GM12878 (cell line): ENCODE measurements around the gene TBCB. TPM values are rescaled to one million over a fixed set of nuclear protein-coding genes. Genes with fewer than 3 reads are reported as not detected.

Experiments
- ATAC-seq: fragments of 200-7000 bp; cut with Tn5 transposase; 3 replicates; pipeline ENCODE4 v1.9.1; 2020; ENCODE audit warnings: mild to moderate bottlenecking, moderate library complexity
- BruUV-seq: library from RNA; stranded (reverse); fragments of 400-500 nt; replicated peaks from 2 replicates; lab custom pipeline; 2021; lab: Mats Ljungman, UMichigan
- CTCF ChIA-PET: fragments of 300-600 bp; sonication (Branson Sonifier 250); formaldehyde crosslinking; extraction: SDS; loops from one replicate; lab custom pipeline; 2021; ENCODE audit warnings: inconsistent platforms; lab: Yijun Ruan, JAX
- POLR2A ChIA-PET: fragments of 350-600 bp; formaldehyde crosslinking; extraction: SDS; loops from one replicate; lab custom pipeline; 2021; ENCODE audit warnings: inconsistent platforms; lab: Charles Lee
- RAD21 ChIA-PET: fragments of 300-600 bp; sonication (Branson Sonifier 250); formaldehyde crosslinking; loops from one replicate; lab custom pipeline; 2023; ENCODE audit warnings: antibody characterized with exemption; ENCODE audit not compliant: unreplicated experiment; lab: Charles Lee
- SMC1A ChIA-PET: fragments of 300-600 bp; sonication (Branson Sonifier 250); formaldehyde crosslinking; loops from one replicate; lab custom pipeline; 2023; ENCODE audit not compliant: unreplicated experiment, uncharacterized antibody; lab: Charles Lee
- DNase-seq: peaks from one replicate; pipeline ENCODE4 v3.0.0-alpha.2; 2011; ENCODE audit warnings: low read depth, low spot score
- FAIRE-seq: peaks from 3 replicates; lab custom pipeline; 2011; peaks lifted over from hg19 to GRCh38; lab: Jason Lieb, UNC
- H2AFZ ChIP-seq: 2 replicates; pipeline ENCODE4 v1.6.0; 2011; ENCODE audit warnings: low read depth, low read length, control low read depth; ENCODE audit not compliant: control insufficient read depth
- H3K27ac ChIP-seq: 2 replicates; pipeline ENCODE4 v1.5.1; 2011; ENCODE audit warnings: control low read depth; ENCODE audit not compliant: control insufficient read depth, insufficient read depth
- H3K27me3 ChIP-seq, 2 experiments: replicated peaks in 1 of 2; 2 replicates each; pipeline versions ENCODE4 v1.6.0 to v1.6.1; 2011; ENCODE audit warnings: low read length in 1 of 2; ENCODE audit not compliant: control insufficient read depth in 2 of 2, insufficient read depth in 2 of 2
- H3K36me3 ChIP-seq, 2 experiments: 2 replicates each; pipeline ENCODE4 v1.5.1; 2011; ENCODE audit warnings: low read length in 1 of 2; ENCODE audit not compliant: control insufficient read depth in 2 of 2, insufficient read depth in 2 of 2
- H3K4me1 ChIP-seq: 2 replicates; pipeline ENCODE4 v1.6.1; 2011; ENCODE audit warnings: mild to moderate bottlenecking, low read length, moderate library complexity, mixed read lengths; ENCODE audit not compliant: control insufficient read depth, insufficient read depth
- H3K4me2 ChIP-seq: 2 replicates; pipeline ENCODE4 v1.6.0; 2011; ENCODE audit warnings: control low read depth; ENCODE audit not compliant: control insufficient read depth, insufficient read depth
- H3K4me3 ChIP-seq: fragments of 200-600 bp; sonication (generic); 2 replicates; pipeline ENCODE4 v1.5.1; 2016
- H3K79me2 ChIP-seq: 2 replicates; pipeline ENCODE4 v1.6.0; 2011; ENCODE audit warnings: low read length; ENCODE audit not compliant: control insufficient read depth, insufficient read depth
- H3K9ac ChIP-seq: 2 replicates; pipeline ENCODE4 v1.8.0; 2011; ENCODE audit warnings: low read length, control low read depth, mixed read lengths; ENCODE audit not compliant: control insufficient read depth, insufficient read depth
- H3K9me3 ChIP-seq: replicated peaks from 3 replicates; pipeline ENCODE4 v1.5.1; 2011; ENCODE audit warnings: mild to moderate bottlenecking, low read length; ENCODE audit not compliant: control insufficient read depth, insufficient read depth
- H4K20me1 ChIP-seq: 2 replicates; pipeline ENCODE4 v1.6.0; 2011; ENCODE audit not compliant: control insufficient read depth, insufficient read depth
- CBX5 ChIP-seq: sonication (generic); IDR thresholded peaks from 2 replicates; pipeline ENCODE4 v1.6.1; 2016; ENCODE audit warnings: low read depth, moderate library complexity, mild to moderate bottlenecking, inconsistent platforms
- CREB1 ChIP-seq: IDR thresholded peaks from 2 replicates; pipeline ENCODE4 v1.6.1; 2012; ENCODE audit warnings: low read depth, mild to moderate bottlenecking, inconsistent platforms
- E4F1 ChIP-seq: fragments of 450-650 bp; IDR thresholded peaks from 2 replicates; pipeline ENCODE4 v1.6.1; 2018; ENCODE audit warnings: borderline replicate concordance, mild to moderate bottlenecking; ENCODE audit not compliant: partially characterized antibody
- EED ChIP-seq: sonication (generic); IDR thresholded peaks from 2 replicates; pipeline ENCODE4 v1.6.1; 2016; ENCODE audit warnings: antibody characterized with exemption, low read depth
- ESRRA ChIP-seq: IDR thresholded peaks from 2 replicates; pipeline ENCODE4 v1.6.1; 2012; ENCODE audit warnings: mild to moderate bottlenecking, low read length, improper control_type of control experiment
- EZH2 ChIP-seq: IDR thresholded peaks from 2 replicates; pipeline ENCODE4 v1.6.1; 2012; ENCODE audit warnings: low read depth, mild to moderate bottlenecking, control low read depth, inconsistent platforms, low read length, borderline replicate concordance; ENCODE audit not compliant: control insufficient read depth
- MAX ChIP-seq: IDR thresholded peaks from 2 replicates; pipeline ENCODE4 v1.6.1; 2012; ENCODE audit warnings: low read depth, low read length, improper control_type of control experiment
- MEF2A ChIP-seq: IDR thresholded peaks from 2 replicates; pipeline ENCODE4 v1.6.1; 2011; ENCODE audit warnings: low read depth, mild to moderate bottlenecking, low read length, moderate library complexity; ENCODE audit not compliant: insufficient read depth
- MTA3 ChIP-seq: IDR thresholded peaks from 2 replicates; pipeline ENCODE4 v1.6.1; 2012; ENCODE audit warnings: low read length, inconsistent platforms, borderline replicate concordance
- MYB ChIP-seq: fragments of 150-350 bp; IDR thresholded peaks from 2 replicates; pipeline ENCODE4 v1.6.1; 2014; ENCODE audit warnings: mild to moderate bottlenecking, low read depth, low read length, borderline replicate concordance
- PAX8 ChIP-seq: fragments of 450-650 bp; IDR thresholded peaks from 2 replicates; pipeline ENCODE4 v1.6.1; 2017; ENCODE audit warnings: mild to moderate bottlenecking, moderate library complexity
- SIN3A ChIP-seq: IDR thresholded peaks from 2 replicates; pipeline ENCODE4 v1.6.1; 2012; ENCODE audit warnings: low read depth, low read length, improper control_type of control experiment
- SUZ12 ChIP-seq: fragments of 200-600 bp; sonication (generic); IDR thresholded peaks from one replicate; pipeline ENCODE4 v1.6.1; 2018; ENCODE audit warnings: antibody characterized with exemption, mild to moderate bottlenecking; ENCODE audit not compliant: unreplicated experiment
- TBL1XR1 ChIP-seq: IDR thresholded peaks from 2 replicates; pipeline ENCODE4 v1.6.1; 2012; ENCODE audit warnings: low read depth, low read length, improper control_type of control experiment
- TCF12 ChIP-seq: IDR thresholded peaks from 2 replicates; pipeline ENCODE4 v1.6.1; 2011; ENCODE audit warnings: low read depth, mild to moderate bottlenecking, low read length
- TCF3 ChIP-seq: IDR thresholded peaks from 2 replicates; pipeline ENCODE4 v1.6.1; 2012; ENCODE audit warnings: low read depth, mild to moderate bottlenecking, low read length, borderline replicate concordance; ENCODE audit not compliant: insufficient read depth
- WGBS: methylation state at CpG from one replicate; pipeline ENCODE4 v1.1.6; 2016; ENCODE audit warnings: low lambda C conversion rate; ENCODE audit not compliant: insufficient replicate concordance, insufficient coverage; ENCODE audit errors: missing lambda C conversion rate; 5-methylcytosine and 5-hydroxymethylcytosine counted together
- in situ Hi-C: fragments of 300-500 bp; cut with MboI; formaldehyde crosslinking; loops from 9 replicates; pipeline ENCODE4 v1.14.3; 2018; ENCODE audit warnings: mixed read lengths
- intact Hi-C: fragments of 100-400 bp; cut with micrococcal nuclease; formaldehyde crosslinking; loops from one replicate; pipeline ENCODE4 v1.14.2; 2022; ENCODE audit not compliant: unreplicated experiment
- polyA plus RNA-seq, 11 experiments: library from polyadenylated mRNA; depleted of rRNA in 4 of 11; unstranded in 6 of 11; stranded (reverse) in 5 of 11; fragments of >200 nt; fragmentation: Nextera tagmentation in 4 of 11; fragmentation: Illumina TruSeq in 1 of 11; extraction: Ambion mirVana in 4 of 11; extraction: Trizol in 1 of 11; gene quantifications; 1 replicate in 1 of 11; 2 replicates in 10 of 11; pipeline versions ENCODE4 v1.2.1 to v1.2.3, GENCODE V29; 2011 to 2016; ENCODE audit warnings: inconsistent platforms in 2 of 11, missing spikeins in 2 of 11, low read depth in 1 of 11
- total RNA-seq, 4 experiments: library from RNA; depleted of rRNA in 3 of 4; stranded (reverse); fragments of >200 nt in 3 of 4; fragmentation: Illumina TruSeq in 1 of 4; extraction: Trizol in 1 of 4; gene quantifications; 2 replicates each; pipeline versions ENCODE4 v1.2.1 to v1.2.3, GENCODE V29; 2013 to 2021
- TF ChIP-seq, protein P1 (sequence below): fragments of 450-650 bp; IDR thresholded peaks from 2 replicates; pipeline ENCODE4 v1.6.1; 2017; ENCODE audit warnings: antibody characterized with exemption, mild to moderate bottlenecking, moderate library complexity
- TF ChIP-seq, protein P2 (sequence below): IDR thresholded peaks from 2 replicates; pipeline ENCODE4 v1.6.1; 2011; ENCODE audit warnings: mild to moderate bottlenecking, low read depth, low read length, moderate library complexity; ENCODE audit not compliant: insufficient replicate concordance

TBCB gene
- total and polyA plus RNA-seq, 10 of the 15 experiments (the other 5 are each of a cell fraction or from before 2014, with no cell fraction given): 9.4 to 193 (median 126) TPM

DNA sequence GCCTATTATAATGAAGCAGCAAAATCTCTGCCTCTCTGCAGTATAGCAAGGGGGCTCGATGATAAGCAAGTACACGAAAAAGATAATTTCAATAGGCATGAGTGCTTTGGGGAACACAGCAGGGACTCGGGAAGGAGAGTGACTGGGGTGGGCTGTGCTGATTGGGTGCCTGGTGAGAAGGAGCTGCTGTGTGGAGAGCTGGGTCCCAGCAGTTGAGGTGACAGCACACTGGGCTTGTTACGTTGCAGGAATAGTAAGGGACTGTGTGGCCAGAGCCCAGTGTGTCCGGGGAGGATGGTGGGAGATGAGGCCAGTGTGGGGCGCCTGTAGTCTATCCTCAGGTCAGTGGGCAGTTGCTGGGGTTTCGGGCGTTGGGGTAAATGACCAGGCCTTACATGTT lies 43.2 kb upstream of the TBCB start:
- 98% methylated on average over 8 of the region's 8 CpGs for WGBS
- DNase-seq (no peak), FAIRE-seq (no peak), ATAC-seq (no peak)
- no peaks in the 10 kb centered on the region for H3K4me1 ChIP-seq
- H3K4me2 ChIP-seq: no peak overlapping the region
- POLR2A ChIA-PET: no interaction called here
- no peaks in the 10 kb centered on the region for H3K79me2 ChIP-seq
- no peak for TF ChIP-seq MEF2A
- TF ChIP-seq, protein P1, sequence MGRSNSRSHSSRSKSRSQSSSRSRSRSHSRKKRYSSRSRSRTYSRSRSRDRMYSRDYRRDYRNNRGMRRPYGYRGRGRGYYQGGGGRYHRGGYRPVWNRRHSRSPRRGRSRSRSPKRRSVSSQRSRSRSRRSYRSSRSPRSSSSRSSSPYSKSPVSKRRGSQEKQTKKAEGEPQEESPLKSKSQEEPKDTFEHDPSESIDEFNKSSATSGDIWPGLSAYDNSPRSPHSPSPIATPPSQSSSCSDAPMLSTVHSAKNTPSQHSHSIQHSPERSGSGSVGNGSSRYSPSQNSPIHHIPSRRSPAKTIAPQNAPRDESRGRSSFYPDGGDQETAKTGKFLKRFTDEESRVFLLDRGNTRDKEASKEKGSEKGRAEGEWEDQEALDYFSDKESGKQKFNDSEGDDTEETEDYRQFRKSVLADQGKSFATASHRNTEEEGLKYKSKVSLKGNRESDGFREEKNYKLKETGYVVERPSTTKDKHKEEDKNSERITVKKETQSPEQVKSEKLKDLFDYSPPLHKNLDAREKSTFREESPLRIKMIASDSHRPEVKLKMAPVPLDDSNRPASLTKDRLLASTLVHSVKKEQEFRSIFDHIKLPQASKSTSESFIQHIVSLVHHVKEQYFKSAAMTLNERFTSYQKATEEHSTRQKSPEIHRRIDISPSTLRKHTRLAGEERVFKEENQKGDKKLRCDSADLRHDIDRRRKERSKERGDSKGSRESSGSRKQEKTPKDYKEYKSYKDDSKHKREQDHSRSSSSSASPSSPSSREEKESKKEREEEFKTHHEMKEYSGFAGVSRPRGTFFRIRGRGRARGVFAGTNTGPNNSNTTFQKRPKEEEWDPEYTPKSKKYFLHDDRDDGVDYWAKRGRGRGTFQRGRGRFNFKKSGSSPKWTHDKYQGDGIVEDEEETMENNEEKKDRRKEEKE: no peak
- TF ChIP-seq SIN3A: no peak
- TF ChIP-seq E4F1: no peak
- TF ChIP-seq EED: no peak
- TF ChIP-seq ESRRA: no peak
- no peak for TF ChIP-seq TCF12
- TF ChIP-seq, protein P2, sequence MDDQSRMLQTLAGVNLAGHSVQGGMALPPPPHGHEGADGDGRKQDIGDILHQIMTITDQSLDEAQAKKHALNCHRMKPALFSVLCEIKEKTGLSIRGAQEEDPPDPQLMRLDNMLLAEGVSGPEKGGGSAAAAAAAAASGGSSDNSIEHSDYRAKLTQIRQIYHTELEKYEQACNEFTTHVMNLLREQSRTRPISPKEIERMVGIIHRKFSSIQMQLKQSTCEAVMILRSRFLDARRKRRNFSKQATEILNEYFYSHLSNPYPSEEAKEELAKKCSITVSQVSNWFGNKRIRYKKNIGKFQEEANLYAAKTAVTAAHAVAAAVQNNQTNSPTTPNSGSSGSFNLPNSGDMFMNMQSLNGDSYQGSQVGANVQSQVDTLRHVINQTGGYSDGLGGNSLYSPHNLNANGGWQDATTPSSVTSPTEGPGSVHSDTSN: no peak
- no peak for TF ChIP-seq CBX5
- TF ChIP-seq MAX: no peak
- TF ChIP-seq MTA3: no peak
- no peak for TF ChIP-seq MYB
- TF ChIP-seq TCF3: no peak
- TF ChIP-seq PAX8: no peak
- TF ChIP-seq CREB1: no peak
- no peak for TF ChIP-seq TBL1XR1
- TF ChIP-seq EZH2: no peak
- no peak for TF ChIP-seq SUZ12
- in situ Hi-C loops: no loop called here
- SMC1A ChIA-PET: no interaction called here
- H3K27me3 ChIP-seq: no peaks in the 10 kb centered on the region
- peaks cover 6 to 16% of the 10 kb centered on the region in 2 experiments; a peak in 3 of 4 replicates for H3K36me3 ChIP-seq
- CTCF ChIA-PET: no interaction called here
- no peak overlapping the region for H3K9ac ChIP-seq
- intact Hi-C loops: no loop called here
- no peaks in the 10 kb centered on the region for H3K9me3 ChIP-seq
- no peak overlapping the region for H2AFZ ChIP-seq
- H3K27ac ChIP-seq: no peak overlapping the region
- no TSS peak for BruUV-seq
- H4K20me1 ChIP-seq: no peaks in the 10 kb centered on the region
- no peak overlapping the region for H3K4me3 ChIP-seq
- RAD21 ChIA-PET: no interaction called here
